ENCODE results near the gene PIN1. TPM values are rescaled to one million over a fixed set of nuclear protein-coding genes. Genes with fewer than 3 reads are reported as not detected.
A peak's percentile ranks its signal among the peaks of the same experiment; 100 is the strongest.

The PIN1 gene
- total and polyA plus RNA-seq, 2 of the 13 experiments (the other 11 are each of a cell fraction or from before 2014, with no cell fraction given) = 31.9 to 72.0 TPM

DNA sequence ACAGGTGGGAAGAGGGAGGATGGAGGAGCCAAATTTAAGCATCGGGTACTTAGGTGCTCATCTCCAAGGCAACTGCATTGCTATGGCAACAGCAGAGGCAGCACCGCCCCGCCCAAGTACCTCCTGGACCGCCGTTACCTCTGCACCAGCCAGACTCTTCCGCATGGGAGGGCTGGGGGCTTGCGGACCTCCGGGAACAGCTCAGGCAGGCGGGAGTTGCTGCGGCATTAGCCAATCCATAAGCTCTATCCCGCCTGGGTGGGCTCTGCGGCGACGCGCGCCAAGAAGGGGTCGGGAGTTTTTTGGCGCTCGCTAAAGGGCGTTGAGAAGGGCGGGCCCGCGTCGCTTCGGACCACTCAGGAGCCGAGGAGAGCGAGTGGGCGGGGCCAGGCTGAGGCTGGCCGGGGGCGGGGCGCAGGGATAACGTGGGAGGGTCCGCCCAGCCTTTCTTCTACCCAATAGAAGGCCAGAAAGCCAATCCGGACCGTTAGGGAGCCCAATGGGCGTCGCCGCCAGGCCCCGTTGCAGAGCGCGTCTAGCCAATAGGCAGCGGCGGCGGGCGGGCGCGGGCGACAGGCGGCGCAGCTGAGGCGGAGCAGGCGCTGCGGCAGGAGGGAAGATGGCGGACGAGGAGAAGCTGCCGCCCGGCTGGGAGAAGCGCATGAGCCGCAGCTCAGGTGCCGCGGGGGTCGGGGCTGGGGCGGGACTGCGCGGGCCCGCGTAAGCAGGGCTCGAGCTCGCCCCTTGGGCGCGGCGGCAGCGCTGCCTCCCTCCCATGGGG is at the start of gene PIN1 (continued):
- TF ChIP-seq DZIP1 (CRISPR knock-in tag; IDR thresholded peaks at IDR 0.05) (no peak), SP5 (CRISPR knock-in tag; IDR thresholded peaks at IDR 0.05; ENCODE audit: borderline replicate concordance, low read depth) (no peak; the same call in 1 of the 2 replicates), ZSCAN21 (CRISPR knock-in tag; IDR thresholded peaks at IDR 0.05; ENCODE audit: borderline replicate concordance) (no peak), HES4 (CRISPR knock-in tag; IDR thresholded peaks at IDR 0.05; ENCODE audit: borderline replicate concordance) (no peak), ATF7-NPFF (CRISPR knock-in tag; IDR thresholded peaks at IDR 0.05; ENCODE audit: low read depth) (no peak), SMC3 (IDR thresholded peaks at IDR 0.05; ENCODE audit: low read length) (no peak), SMARCC2 (IDR thresholded peaks at IDR 0.05) (no peak), ZBTB42 (CRISPR knock-in tag; IDR thresholded peaks at IDR 0.05) (no peak), ZNF644 (CRISPR knock-in tag; IDR thresholded peaks at IDR 0.05; ENCODE audit: low read depth) (no peak), GATA4 (IDR thresholded peaks at IDR 0.05; ENCODE audit: borderline replicate concordance, low read depth) (no peak), NR2F6 (IDR thresholded peaks at IDR 0.05) (no peak), NR2F6 (CRISPR knock-in tag; IDR thresholded peaks at IDR 0.05) (no peak), ZNF225 (CRISPR knock-in tag; IDR thresholded peaks at IDR 0.05) (no peak), ZNF616 (CRISPR knock-in tag; IDR thresholded peaks at IDR 0.05; ENCODE audit: low read depth) (no peak), RFX5 (IDR thresholded peaks at IDR 0.05; ENCODE audit: low read depth, low read length) (peak; percentile 82), HDAC2 (CRISPR knock-in tag; IDR thresholded peaks at IDR 0.05) (0 out of 2 replicates have a peak, but pooled peaks have one; percentile 12), SP140L (CRISPR knock-in tag; IDR thresholded peaks at IDR 0.05; ENCODE audit: borderline replicate concordance) (no peak)
- TF ChIP-seq, protein P1, sequence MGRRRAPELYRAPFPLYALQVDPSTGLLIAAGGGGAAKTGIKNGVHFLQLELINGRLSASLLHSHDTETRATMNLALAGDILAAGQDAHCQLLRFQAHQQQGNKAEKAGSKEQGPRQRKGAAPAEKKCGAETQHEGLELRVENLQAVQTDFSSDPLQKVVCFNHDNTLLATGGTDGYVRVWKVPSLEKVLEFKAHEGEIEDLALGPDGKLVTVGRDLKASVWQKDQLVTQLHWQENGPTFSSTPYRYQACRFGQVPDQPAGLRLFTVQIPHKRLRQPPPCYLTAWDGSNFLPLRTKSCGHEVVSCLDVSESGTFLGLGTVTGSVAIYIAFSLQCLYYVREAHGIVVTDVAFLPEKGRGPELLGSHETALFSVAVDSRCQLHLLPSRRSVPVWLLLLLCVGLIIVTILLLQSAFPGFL (CRISPR knock-in tag; IDR thresholded peaks at IDR 0.05) = no peak
- TF ChIP-seq, protein P2, sequence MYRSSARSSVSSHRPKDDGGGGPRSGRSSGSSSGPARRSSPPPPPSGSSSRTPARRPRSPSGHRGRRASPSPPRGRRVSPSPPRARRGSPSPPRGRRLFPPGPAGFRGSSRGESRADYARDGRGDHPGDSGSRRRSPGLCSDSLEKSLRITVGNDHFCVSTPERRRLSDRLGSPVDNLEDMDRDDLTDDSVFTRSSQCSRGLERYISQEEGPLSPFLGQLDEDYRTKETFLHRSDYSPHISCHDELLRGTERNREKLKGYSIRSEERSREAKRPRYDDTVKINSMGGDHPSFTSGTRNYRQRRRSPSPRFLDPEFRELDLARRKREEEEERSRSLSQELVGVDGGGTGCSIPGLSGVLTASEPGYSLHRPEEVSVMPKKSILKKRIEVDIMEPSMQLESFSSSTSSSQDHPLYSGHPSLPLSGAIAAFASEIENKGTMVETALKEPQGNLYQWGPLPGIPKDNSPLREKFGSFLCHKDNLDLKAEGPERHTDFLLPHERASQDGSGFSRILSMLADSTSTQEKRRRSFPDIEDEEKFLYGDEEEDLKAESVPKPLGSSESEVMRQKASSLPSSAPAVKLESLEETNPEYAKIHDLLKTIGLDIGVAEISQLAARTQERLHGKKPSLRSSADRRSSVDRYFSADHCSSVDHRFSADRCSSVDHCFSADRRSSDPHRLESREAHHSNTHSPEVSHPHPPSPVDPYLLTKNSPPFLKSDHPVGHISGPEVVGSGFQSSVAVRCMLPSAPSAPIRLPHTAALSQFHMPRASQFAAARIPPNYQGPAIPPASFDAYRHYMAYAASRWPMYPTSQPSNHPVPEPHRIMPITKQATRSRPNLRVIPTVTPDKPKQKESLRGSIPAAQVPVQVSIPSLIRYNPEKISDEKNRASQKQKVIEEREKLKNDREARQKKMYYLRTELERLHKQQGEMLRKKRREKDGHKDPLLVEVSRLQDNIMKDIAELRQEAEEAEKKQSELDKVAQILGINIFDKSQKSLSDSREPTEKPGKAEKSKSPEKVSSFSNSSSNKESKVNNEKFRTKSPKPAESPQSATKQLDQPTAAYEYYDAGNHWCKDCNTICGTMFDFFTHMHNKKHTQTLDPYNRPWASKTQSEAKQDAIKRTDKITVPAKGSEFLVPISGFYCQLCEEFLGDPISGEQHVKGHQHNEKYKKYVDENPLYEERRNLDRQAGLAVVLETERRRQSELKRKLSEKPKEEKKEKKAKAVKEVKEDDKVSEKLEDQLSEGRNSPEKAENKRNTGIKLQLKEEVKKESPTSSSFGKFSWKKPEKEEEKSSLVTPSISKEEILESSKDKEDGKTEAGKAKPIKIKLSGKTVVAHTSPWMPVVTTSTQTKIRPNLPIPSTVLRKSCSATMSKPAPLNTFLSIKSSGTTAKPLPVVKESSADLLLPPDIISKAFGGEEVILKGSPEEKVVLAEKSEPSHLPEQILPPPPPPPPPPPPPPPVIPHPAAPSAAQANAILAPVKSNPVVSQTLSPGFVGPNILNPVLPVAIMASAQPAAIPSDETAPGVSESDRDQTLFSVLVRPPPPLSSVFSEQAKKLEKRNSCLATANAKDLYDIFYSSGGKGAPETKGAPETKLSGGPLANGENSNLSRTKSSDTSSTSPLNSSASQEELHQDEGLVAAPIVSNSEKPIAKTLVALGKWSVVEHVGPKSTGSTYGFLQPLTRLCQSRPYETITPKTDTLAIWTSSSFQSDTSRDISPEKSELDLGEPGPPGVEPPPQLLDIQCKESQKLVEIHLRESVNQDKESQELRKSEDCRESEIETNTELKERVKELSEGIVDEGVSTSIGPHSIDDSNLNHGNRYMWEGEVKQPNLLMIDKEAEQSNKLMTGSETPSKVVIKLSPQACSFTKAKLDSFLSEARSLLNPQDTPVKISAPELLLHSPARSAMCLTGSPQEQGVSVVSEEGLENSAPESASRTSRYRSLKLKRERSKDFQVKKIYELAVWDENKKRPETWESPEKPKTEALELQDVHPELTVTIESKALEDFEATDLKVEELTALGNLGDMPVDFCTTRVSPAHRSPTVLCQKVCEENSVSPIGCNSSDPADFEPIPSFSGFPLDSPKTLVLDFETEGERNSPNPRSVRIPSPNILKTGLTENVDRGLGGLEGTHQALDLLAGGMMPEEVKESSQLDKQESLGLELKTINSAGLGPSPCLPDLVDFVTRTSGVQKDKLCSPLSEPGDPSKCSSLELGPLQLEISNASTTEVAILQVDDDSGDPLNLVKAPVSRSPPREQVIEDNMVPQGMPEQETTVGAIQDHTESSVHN (CRISPR knock-in tag; IDR thresholded peaks at IDR 0.05) = no peak
